ENCODE data around the gene BCOR.

GRCh38 chrX:40074080-40074958, 23.4 kb downstream of the BCOR start:
- TF ChIP-seq CTCF (IDR thresholded peaks at IDR 0.05) (no peak), POLR2A (IDR thresholded peaks at IDR 0.05) (no peak)
